Smooth muscle cell (in vitro differentiated cells): ENCODE measurements around the gene ST7. TPM values are rescaled to one million over a fixed set of nuclear protein-coding genes. Genes with fewer than 3 reads are reported as not detected.

Experiments used
- DNase-seq: peaks from one replicate; lab custom pipeline; 2025; ENCODE audit not compliant: unreplicated experiment; lab: John Stamatoyannopoulos, UW
- H2AFZ ChIP-seq: fragments of 200-600 bp; sonication (generic); 2 replicates; pipeline ENCODE4 v1.6.0; 2016; ENCODE audit warnings: antibody characterized with exemption, low read depth, mild to moderate bottlenecking
- H3F3A ChIP-seq: fragments of 200-600 bp; sonication (generic); 2 replicates; pipeline ENCODE4 v1.6.0; 2017; ENCODE audit warnings: antibody characterized with exemption, low read depth
- H3K27ac ChIP-seq: fragments of 200-600 bp; sonication (generic); 2 replicates; pipeline ENCODE4 v1.5.1; 2016; ENCODE audit warnings: low read depth, mild to moderate bottlenecking
- H3K27me3 ChIP-seq: fragments of 200-600 bp; sonication (generic); 2 replicates; pipeline ENCODE4 v1.6.1; 2016; ENCODE audit warnings: low read depth, mild to moderate bottlenecking
- H3K36me3 ChIP-seq: fragments of 200-600 bp; sonication (generic); 2 replicates; pipeline ENCODE4 v1.5.1; 2016; ENCODE audit warnings: low read depth
- H3K4me1 ChIP-seq: fragments of 200-600 bp; sonication (generic); 2 replicates; pipeline ENCODE4 v1.5.1; 2016; ENCODE audit warnings: low read depth
- H3K4me2 ChIP-seq: fragments of 200-600 bp; sonication (generic); 2 replicates; pipeline ENCODE4 v1.6.0; 2016; ENCODE audit warnings: mild to moderate bottlenecking
- H3K4me3 ChIP-seq: fragments of 200-600 bp; sonication (generic); 2 replicates; pipeline ENCODE4 v1.5.1; 2016; ENCODE audit warnings: mild to moderate bottlenecking
- H3K79me2 ChIP-seq: fragments of 200-600 bp; sonication (generic); 2 replicates; pipeline ENCODE4 v1.6.0; 2016; ENCODE audit warnings: low read depth, mild to moderate bottlenecking
- H3K9ac ChIP-seq: fragments of 200-600 bp; sonication (generic); 2 replicates; pipeline ENCODE4 v1.6.0; 2016; ENCODE audit warnings: low read depth
- H3K9me3 ChIP-seq: fragments of 200-600 bp; sonication (generic); replicated peaks from 2 replicates; pipeline ENCODE4 v1.5.1; 2016; ENCODE audit warnings: low read depth
- H4K20me1 ChIP-seq: fragments of 200-600 bp; sonication (generic); 2 replicates; pipeline ENCODE4 v1.6.0; 2016; ENCODE audit warnings: low read depth
- CTCF ChIP-seq: fragments of 200-600 bp; sonication (generic); IDR thresholded peaks from 2 replicates; pipeline ENCODE4 v1.5.1; 2017; ENCODE audit warnings: borderline replicate concordance, mild to moderate bottlenecking, antibody characterized with exemption; ENCODE audit not compliant: insufficient read depth, poor library complexity, severe bottlenecking
- WGBS: methylation state at CpG from one replicate; pipeline ENCODE4 v1.1.7; 2016; ENCODE audit warnings: low lambda C conversion rate; 5-methylcytosine and 5-hydroxymethylcytosine counted together
- polyA plus RNA-seq: library from polyadenylated mRNA; unstranded; fragments of >200 nt; fragmentation: Nextera tagmentation; extraction: Ambion mirVana; gene quantifications from 2 replicates; pipeline ENCODE4 v1.2.1, GENCODE V29; 2016
- total RNA-seq: library from RNA; depleted of rRNA; stranded (reverse); fragments of >200 nt; gene quantifications from 2 replicates; pipeline ENCODE4 v1.2.3, GENCODE V29; 2014

ST7 gene
- total and polyA plus RNA-seq, 2 experiments from 2014 or later: 23.2 to 26.1 TPM

- no peak for DNase-seq
- no peak overlapping the region for H3K4me2 ChIP-seq
- no peak overlapping the region for H2AFZ ChIP-seq
- no peak overlapping the region for H3K9ac ChIP-seq
- peaks cover 12% of the 10 kb centered on the region for H3K4me1 ChIP-seq
- H3K4me3 ChIP-seq: no peak overlapping the region
- no peaks in the 10 kb centered on the region for H3K9me3 ChIP-seq
- peaks cover 31% of the 10 kb centered on the region for H4K20me1 ChIP-seq
- no peak for TF ChIP-seq CTCF
- no peaks in the 10 kb centered on the region for H3F3A ChIP-seq
- H3K79me2 ChIP-seq: peaks cover 42% of the 10 kb centered on the region
- H3K27ac ChIP-seq: no peak overlapping the region
- 87% methylated on average over 3 of the region's 3 CpGs for WGBS
- no peaks in the 10 kb centered on the region for H3K27me3 ChIP-seq
- H3K36me3 ChIP-seq: no peaks in the 10 kb centered on the region
Observed at GRCh38 chr7:117071551-117071950, 118.2 kb downstream of the ST7 start.

GRCh38 chr7:117072620-117073118 lies 119.4 kb downstream of the ST7 start:
- H3K4me1 ChIP-seq: peaks cover 12% of the 10 kb centered on the region
- peak overlapping the region; percentile 27 for H3K4me2 ChIP-seq
- no peak overlapping the region for H3K4me3 ChIP-seq
- peak overlapping the region; percentile 13 for H3K27ac ChIP-seq
- peaks cover 36% of the 10 kb centered on the region for H4K20me1 ChIP-seq
- peaks cover 44% of the 10 kb centered on the region for H3K79me2 ChIP-seq
- WGBS: 55% methylated on average over 7 of the region's 7 CpGs
- no peak for TF ChIP-seq CTCF
- no peak overlapping the region for H2AFZ ChIP-seq
- no peaks in the 10 kb centered on the region for H3F3A ChIP-seq
- H3K9ac ChIP-seq: no peak overlapping the region
- no peaks in the 10 kb centered on the region for H3K9me3 ChIP-seq
- no peaks in the 10 kb centered on the region for H3K36me3 ChIP-seq
- no peaks in the 10 kb centered on the region for H3K27me3 ChIP-seq
- no peak for DNase-seq

- Histone ChIP-seq H3K9ac (no peak overlapping the region), H2AFZ (no peak overlapping the region), H4K20me1 (peaks cover 48% of the 10 kb centered on the region), H3K4me3 (no peak overlapping the region), H3K27ac (no peak overlapping the region), H3K4me2 (no peak overlapping the region), H3K4me1 (peaks cover 12% of the 10 kb centered on the region), H3F3A (no peaks in the 10 kb centered on the region), H3K9me3 (no peaks in the 10 kb centered on the region), H3K27me3 (no peaks in the 10 kb centered on the region), H3K79me2 (peaks cover 44% of the 10 kb centered on the region), H3K36me3 (no peaks in the 10 kb centered on the region)
- DNase-seq: no peak
- 93% methylated on average over 4 of the region's 4 CpGs for WGBS
- TF ChIP-seq CTCF: no peak
Observed at GRCh38 chr7:117074378-117074777, 121.1 kb downstream of the ST7 start.

- 97% methylated on average over 2 of the region's 2 CpGs for WGBS
- no peak overlapping the region for H3K4me3 ChIP-seq
- no peak for DNase-seq
- no peak overlapping the region for H2AFZ ChIP-seq
- H3K36me3 ChIP-seq: no peaks in the 10 kb centered on the region
- no peak overlapping the region for H3K27ac ChIP-seq
- H3K9me3 ChIP-seq: no peaks in the 10 kb centered on the region
- no peaks in the 10 kb centered on the region for H3K27me3 ChIP-seq
- peaks cover 48% of the 10 kb centered on the region for H4K20me1 ChIP-seq
- H3F3A ChIP-seq: no peaks in the 10 kb centered on the region
- peaks cover 12% of the 10 kb centered on the region for H3K4me1 ChIP-seq
- no peak overlapping the region for H3K4me2 ChIP-seq
- TF ChIP-seq CTCF: no peak
- H3K79me2 ChIP-seq: peaks cover 54% of the 10 kb centered on the region
- H3K9ac ChIP-seq: no peak overlapping the region
Observed at GRCh38 chr7:117075934-117076333, 122.6 kb downstream of the ST7 start.
